Activated naive CD8-positive, alpha-beta T cell treated with anti-CD3 and anti-CD28 coated beads for 36 hours (primary cell): ENCODE results near the gene RAB3D. TPM values are rescaled to one million over a fixed set of nuclear protein-coding genes. Genes with fewer than 3 reads are reported as not detected.

Experiments
- DNase-seq: peaks from one replicate; pipeline ENCODE4 v3.0.0; 2021
- H3K27ac Mint-ChIP-seq: one replicate; pipeline ENCODE4 v1.8.0; 2022; ENCODE audit warnings: mild to moderate bottlenecking, moderate library complexity, mixed read lengths
- H3K27me3 Mint-ChIP-seq: one replicate; pipeline ENCODE4 v1.8.0; 2022; ENCODE audit warnings: mild to moderate bottlenecking, mixed read lengths
- H3K36me3 Mint-ChIP-seq: one replicate; pipeline ENCODE4 v1.8.0; 2021; ENCODE audit warnings: mild to moderate bottlenecking, mixed read lengths
- H3K4me1 Mint-ChIP-seq: one replicate; pipeline ENCODE4 v1.8.0; 2021; ENCODE audit warnings: mixed read lengths
- H3K4me3 Mint-ChIP-seq: one replicate; pipeline ENCODE4 v1.8.0; 2022; ENCODE audit warnings: mild to moderate bottlenecking, moderate library complexity, mixed read lengths
- H3K9me3 Mint-ChIP-seq: one replicate; pipeline ENCODE4 v1.8.0; 2022; ENCODE audit warnings: mixed read lengths
- total RNA-seq, 2 experiments: library from RNA; stranded (reverse); gene quantifications; one replicate each; pipeline ENCODE4 v1.2.3, GENCODE V29; 2021

The RAB3D gene
- total RNA-seq, 2 experiments from 2014 or later, result 3.2 to 4.2 TPM

- DNase-seq, result peak; percentile 97
- no peak within 1 kb of the TSS for H3K27ac Mint-ChIP-seq
- peaks cover 26% of the 10 kb centered on the region for H3K36me3 Mint-ChIP-seq
- H3K27me3 Mint-ChIP-seq, result no peaks in the 10 kb centered on the region
- H3K4me1 Mint-ChIP-seq, result peaks cover 15% of the 10 kb centered on the region
- no peak within 1 kb of the TSS for H3K4me3 Mint-ChIP-seq
- no peaks in the 10 kb centered on the region for H3K9me3 Mint-ChIP-seq
These were observed 35.1 kb upstream of the RAB3D start, which contains the start of gene SWSAP1 for GRCh38 chr19:11374433-11375142. Gene SWSAP1, plus strand, starts transcription at chr19:11374666. Its CDS starts 15 bp downstream, at chr19:11374681.

- H3K4me3 Mint-ChIP-seq, result no peak overlapping the region
- H3K27ac Mint-ChIP-seq, result no peak overlapping the region
These were observed 34.5 kb upstream of the RAB3D start for GRCh38 chr19:11373885-11374432.

GRCh38 chr19:11373166-11373884 is 33.9 kb upstream of the RAB3D start:
- Mint-ChIP-seq H3K4me3 (peak overlapping the region; percentile 8), H3K4me1 (peaks cover 10% of the 10 kb centered on the region), H3K27me3 (no peaks in the 10 kb centered on the region), H3K36me3 (peaks cover 27% of the 10 kb centered on the region), H3K27ac (no peak overlapping the region), H3K9me3 (no peaks in the 10 kb centered on the region)
- no peak for DNase-seq

More at GRCh38 chr19:11373885-11374432, 34.5 kb upstream of the RAB3D start:
- DNase-seq, result no peak
- Mint-ChIP-seq H3K9me3 (no peaks in the 10 kb centered on the region), H3K36me3 (peaks cover 32% of the 10 kb centered on the region), H3K27me3 (no peaks in the 10 kb centered on the region), H3K4me1 (peaks cover 15% of the 10 kb centered on the region)

- Mint-ChIP-seq H3K4me1 (no peaks in the 10 kb centered on the region), H3K36me3 (peaks cover 14% of the 10 kb centered on the region), H3K4me3 (no peak overlapping the region), H3K27me3 (no peaks in the 10 kb centered on the region), H3K27ac (no peak overlapping the region), H3K9me3 (no peaks in the 10 kb centered on the region)
- no peak for DNase-seq
These were observed 31.3 kb upstream of the RAB3D start for GRCh38 chr19:11370744-11371143.

- Mint-ChIP-seq H3K36me3 (peaks cover 11% of the 10 kb centered on the region), H3K4me3 (no peak overlapping the region), H3K27ac (no peak overlapping the region), H3K9me3 (no peaks in the 10 kb centered on the region), H3K4me1 (no peaks in the 10 kb centered on the region), H3K27me3 (no peaks in the 10 kb centered on the region)
- DNase-seq, result no peak
These were observed 28.1 kb upstream of the RAB3D start for GRCh38 chr19:11367528-11367927.

- Mint-ChIP-seq H3K27me3 (no peaks in the 10 kb centered on the region), H3K4me3 (no peak overlapping the region), H3K27ac (no peak overlapping the region), H3K4me1 (no peaks in the 10 kb centered on the region), H3K36me3 (peaks cover 7% of the 10 kb centered on the region), H3K9me3 (no peaks in the 10 kb centered on the region)
- no peak for DNase-seq
These were observed 26.2 kb upstream of the RAB3D start for GRCh38 chr19:11365557-11366117.

GRCh38 chr19:11364935-11365334 is 25.5 kb upstream of the RAB3D start:
- Mint-ChIP-seq H3K27ac (no peak overlapping the region), H3K4me1 (no peaks in the 10 kb centered on the region), H3K36me3 (peaks cover 6% of the 10 kb centered on the region), H3K9me3 (no peaks in the 10 kb centered on the region), H3K27me3 (no peaks in the 10 kb centered on the region), H3K4me3 (no peak overlapping the region)
- DNase-seq, result no peak

- DNase-seq, result no peak
- Mint-ChIP-seq H3K27me3 (no peaks in the 10 kb centered on the region), H3K27ac (no peak overlapping the region), H3K36me3 (peaks cover 3% of the 10 kb centered on the region), H3K4me1 (no peaks in the 10 kb centered on the region), H3K9me3 (no peaks in the 10 kb centered on the region), H3K4me3 (no peak overlapping the region)
These were observed 24.9 kb upstream of the RAB3D start for GRCh38 chr19:11364296-11364904.

- Mint-ChIP-seq H3K27ac (no peak overlapping the region), H3K4me3 (no peak overlapping the region)
These were observed 24.4 kb upstream of the RAB3D start for GRCh38 chr19:11363881-11364280.

GRCh38 chr19:11361771-11362731 is 22.6 kb upstream of the RAB3D start:
- Mint-ChIP-seq H3K27me3 (no peaks in the 10 kb centered on the region), H3K36me3 (no peaks in the 10 kb centered on the region), H3K4me1 (no peaks in the 10 kb centered on the region), H3K4me3 (no peak overlapping the region), H3K9me3 (no peaks in the 10 kb centered on the region), H3K27ac (no peak overlapping the region)
- no peak for DNase-seq

More at GRCh38 chr19:11363881-11364280, 24.4 kb upstream of the RAB3D start:
- no peaks in the 10 kb centered on the region for H3K4me1 Mint-ChIP-seq
- no peaks in the 10 kb centered on the region for H3K36me3 Mint-ChIP-seq
- DNase-seq, result no peak
- H3K27me3 Mint-ChIP-seq, result no peaks in the 10 kb centered on the region
- H3K9me3 Mint-ChIP-seq, result no peaks in the 10 kb centered on the region

- Mint-ChIP-seq H3K4me3 (no peak overlapping the region), H3K36me3 (no peaks in the 10 kb centered on the region), H3K9me3 (no peaks in the 10 kb centered on the region), H3K27ac (no peak overlapping the region), H3K27me3 (peaks cover 8% of the 10 kb centered on the region), H3K4me1 (no peaks in the 10 kb centered on the region)
- DNase-seq, result no peak
These were observed 21.7 kb upstream of the RAB3D start for GRCh38 chr19:11361037-11361770.

- Mint-ChIP-seq H3K27ac (no peak overlapping the region), H3K9me3 (no peaks in the 10 kb centered on the region), H3K36me3 (no peaks in the 10 kb centered on the region), H3K4me3 (no peak overlapping the region), H3K4me1 (peaks cover 9% of the 10 kb centered on the region), H3K27me3 (peaks cover 15% of the 10 kb centered on the region)
- DNase-seq, result no peak
These were observed 20.0 kb upstream of the RAB3D start for GRCh38 chr19:11359421-11359820.

- Mint-ChIP-seq H3K36me3 (no peaks in the 10 kb centered on the region), H3K27me3 (peaks cover 15% of the 10 kb centered on the region), H3K27ac (no peak overlapping the region), H3K4me1 (peaks cover 9% of the 10 kb centered on the region), H3K9me3 (no peaks in the 10 kb centered on the region), H3K4me3 (no peak overlapping the region)
- DNase-seq, result no peak
These were observed 17.5 kb upstream of the RAB3D start for GRCh38 chr19:11356676-11357550.
